GM19467 (cell line): ENCODE measurements around the gene ZNF497.
A peak's percentile ranks its signal among the peaks of the same experiment; 100 is the strongest.
"Not testable (repeated sequence)": the region's sequence is repeated elsewhere in the genome, so short reads cannot be mapped to it uniquely, and the experiment has no call there.

ENCODE experiments used
- ATAC-seq: cut with Tn5 transposase; IDR thresholded peaks from one replicate; pipeline ENCODE4 v1.9.1; 2021; ENCODE audit warnings: mild to moderate bottlenecking, moderate library complexity; ENCODE audit not compliant: unreplicated experiment

ZNF497 gene

GRCh38 chr19:58350001-58350861 is 12.3 kb downstream of the ZNF497 start:
- no peak for ATAC-seq

GRCh38 chr19:58349590-58349989 is 13.0 kb downstream of the ZNF497 start:
- ATAC-seq, result no peak

GRCh38 chr19:58348080-58348479 is 14.5 kb downstream of the ZNF497 start:
- not testable (repeated sequence) for ATAC-seq

GRCh38 chr19:58346961-58347929 is 15.3 kb downstream of the ZNF497 start:
- peak; percentile 85 for ATAC-seq

GRCh38 chr19:58345558-58345957 is 17.0 kb downstream of the ZNF497 start:
- ATAC-seq, result no peak

GRCh38 chr19:58338825-58339558 is 23.6 kb downstream of the ZNF497 start:
- ATAC-seq, result no peak

- ATAC-seq, result no peak
Observed at GRCh38 chr19:58338336-58338735, 24.2 kb downstream of the ZNF497 start.

- ATAC-seq, result no peak
Observed at GRCh38 chr19:58336820-58337219, 25.7 kb downstream of the ZNF497 start.

GRCh38 chr19:58336216-58336615 is 26.3 kb downstream of the ZNF497 start:
- ATAC-seq, result no peak

- ATAC-seq, result no peak
Observed at GRCh38 chr19:58335630-58336029, 26.9 kb downstream of the ZNF497 start.

GRCh38 chr19:58334691-58335249 is 27.8 kb downstream of the ZNF497 start:
- ATAC-seq, result no peak

- ATAC-seq, result no peak
Observed at GRCh38 chr19:58332697-58333096, 29.9 kb downstream of the ZNF497 start.

- no peak for ATAC-seq
Observed at GRCh38 chr19:58330458-58330857, 32.1 kb downstream of the ZNF497 start.

- ATAC-seq, result no peak
Observed at GRCh38 chr19:58328999-58329398, 33.6 kb downstream of the ZNF497 start.

GRCh38 chr19:58326914-58327726 is 35.4 kb downstream of the ZNF497 start, which contains the start of gene ZSCAN22:
TSS of gene ZSCAN22 (plus strand) at chr19:58326994. CDS start at chr19:58334803, 7,809 bp downstream.
- ATAC-seq, result peak; percentile 79

GRCh38 chr19:58326501-58326913 is 36.0 kb downstream of the ZNF497 start:
- no peak for ATAC-seq

- no peak for ATAC-seq
Observed at GRCh38 chr19:58325311-58326022, 37.1 kb downstream of the ZNF497 start.

GRCh38 chr19:58319241-58319640 is 43.3 kb downstream of the ZNF497 start:
- ATAC-seq, result no peak

- no peak for ATAC-seq
Observed at GRCh38 chr19:58318297-58318696, 44.3 kb downstream of the ZNF497 start.
